ENCODE data around the gene ZAP70. TPM values are rescaled to one million over a fixed set of nuclear protein-coding genes. Genes with fewer than 3 reads are reported as not detected.

ZAP70 gene
- polyA plus RNA-seq, 1 donor (not counting 4 experiments of a cell fraction or from before 2014, with no cell fraction given), result 1.6 TPM

DNA sequence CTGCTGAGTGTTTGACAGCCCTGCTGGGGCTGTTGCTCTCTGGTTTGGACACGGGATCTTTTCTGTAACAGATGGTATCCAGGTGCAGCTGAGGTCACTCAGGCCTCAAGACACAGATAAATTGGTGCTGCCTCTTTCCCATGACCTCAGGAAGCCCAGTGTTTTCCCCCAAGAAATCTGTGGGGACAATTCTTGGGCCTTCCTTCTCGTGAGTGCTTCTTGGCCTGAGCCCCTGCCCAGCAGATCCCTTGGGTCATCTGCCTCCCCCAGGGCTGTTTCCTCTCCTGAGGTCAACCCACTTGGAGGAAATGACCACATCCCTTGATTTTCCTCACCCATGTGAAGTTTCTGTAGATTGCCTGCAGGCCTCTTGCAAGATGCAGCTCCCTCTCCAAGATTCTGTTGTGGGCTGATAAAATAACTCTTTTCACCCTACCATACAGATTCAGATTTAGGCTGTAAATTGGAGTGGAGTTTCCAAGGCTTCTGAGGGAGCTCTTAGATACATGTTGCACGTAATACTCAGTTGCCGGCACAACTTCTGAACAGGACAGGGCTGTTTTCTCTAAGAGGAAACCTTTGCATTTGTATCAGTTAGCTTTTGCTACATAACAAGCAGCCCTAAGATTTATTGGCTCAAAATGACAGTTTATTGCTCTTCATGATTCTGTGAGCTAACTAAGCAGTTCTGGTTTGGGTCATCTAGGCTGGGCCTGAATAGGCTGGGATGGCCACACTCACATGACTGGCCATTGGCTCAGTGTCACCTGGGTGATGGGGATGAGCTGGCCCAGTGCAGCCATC, 13.1 kb downstream of the ZAP70 start:
- Histone ChIP-seq H3K4me2 (ENCODE audit: control insufficient read depth, extremely low read depth, insufficient read depth, low read depth, low read length) (no peak overlapping the region), H3K4me3 (ENCODE audit: control insufficient read depth in 2 of 3, extremely low read depth in 1 of 3, insufficient read depth in 2 of 3, low read depth in 1 of 3, low read length in 3 of 3) (no peak overlapping the region), H2AFZ (ENCODE audit: control insufficient read depth, low read length) (no peak overlapping the region), H3K9me1 (ENCODE audit: control insufficient read depth, extremely low read depth, insufficient read depth, low read length) (no peaks in the 10 kb centered on the region), H3K27me3 (ENCODE audit: control insufficient read depth, extremely low read depth, insufficient read depth, low read length) (peaks cover 9% of the 10 kb centered on the region), H3K4me1 (ENCODE audit: control insufficient read depth, extremely low read depth, insufficient read depth, low read length) (peaks cover 5% of the 10 kb centered on the region), H3K36me3 (ENCODE audit: control insufficient read depth in 2 of 2, extremely low read depth in 1 of 2, insufficient read depth in 2 of 2, low read length in 2 of 2) (no peaks in the 10 kb centered on the region), H3K27ac (ENCODE audit: control insufficient read depth, insufficient read depth, low read length) (no peak overlapping the region), H3K79me2 (ENCODE audit: control insufficient read depth, insufficient read depth, low read length) (no peaks in the 10 kb centered on the region), H4K20me1 (ENCODE audit: control insufficient read depth, extremely low read depth, insufficient read depth, low read length) (no peaks in the 10 kb centered on the region), H3K9me3 (ENCODE audit: control insufficient read depth, low read depth, low read length) (peaks cover 3% of the 10 kb centered on the region), H3K9ac (ENCODE audit: control insufficient read depth, extremely low read depth, insufficient read depth, low read length) (no peak overlapping the region)
- dilution Hi-C loops (cut with MboI; ENCODE audit: extremely low pct_ligation_motif_present, low sequenced_read_pairs), result no loop called here
- DNase-seq (ENCODE audit: low read depth, low spot score), result no peak
- FAIRE-seq, result no peak
- TF ChIP-seq EZH2 (IDR thresholded peaks at IDR 0.05; ENCODE audit: low read length), result no peak
- TF ChIP-seq, protein P1, sequence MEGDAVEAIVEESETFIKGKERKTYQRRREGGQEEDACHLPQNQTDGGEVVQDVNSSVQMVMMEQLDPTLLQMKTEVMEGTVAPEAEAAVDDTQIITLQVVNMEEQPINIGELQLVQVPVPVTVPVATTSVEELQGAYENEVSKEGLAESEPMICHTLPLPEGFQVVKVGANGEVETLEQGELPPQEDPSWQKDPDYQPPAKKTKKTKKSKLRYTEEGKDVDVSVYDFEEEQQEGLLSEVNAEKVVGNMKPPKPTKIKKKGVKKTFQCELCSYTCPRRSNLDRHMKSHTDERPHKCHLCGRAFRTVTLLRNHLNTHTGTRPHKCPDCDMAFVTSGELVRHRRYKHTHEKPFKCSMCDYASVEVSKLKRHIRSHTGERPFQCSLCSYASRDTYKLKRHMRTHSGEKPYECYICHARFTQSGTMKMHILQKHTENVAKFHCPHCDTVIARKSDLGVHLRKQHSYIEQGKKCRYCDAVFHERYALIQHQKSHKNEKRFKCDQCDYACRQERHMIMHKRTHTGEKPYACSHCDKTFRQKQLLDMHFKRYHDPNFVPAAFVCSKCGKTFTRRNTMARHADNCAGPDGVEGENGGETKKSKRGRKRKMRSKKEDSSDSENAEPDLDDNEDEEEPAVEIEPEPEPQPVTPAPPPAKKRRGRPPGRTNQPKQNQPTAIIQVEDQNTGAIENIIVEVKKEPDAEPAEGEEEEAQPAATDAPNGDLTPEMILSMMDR (optimal IDR thresholded peaks at IDR 0.05 in 1 of 3, IDR thresholded peaks at IDR 0.05 in 1 of 3, conservative IDR thresholded peaks at IDR 0.05 in 1 of 3; ENCODE audit: extremely low read depth in 1 of 3, insufficient read depth in 2 of 3, low read length in 3 of 3), result no peak

DNA sequence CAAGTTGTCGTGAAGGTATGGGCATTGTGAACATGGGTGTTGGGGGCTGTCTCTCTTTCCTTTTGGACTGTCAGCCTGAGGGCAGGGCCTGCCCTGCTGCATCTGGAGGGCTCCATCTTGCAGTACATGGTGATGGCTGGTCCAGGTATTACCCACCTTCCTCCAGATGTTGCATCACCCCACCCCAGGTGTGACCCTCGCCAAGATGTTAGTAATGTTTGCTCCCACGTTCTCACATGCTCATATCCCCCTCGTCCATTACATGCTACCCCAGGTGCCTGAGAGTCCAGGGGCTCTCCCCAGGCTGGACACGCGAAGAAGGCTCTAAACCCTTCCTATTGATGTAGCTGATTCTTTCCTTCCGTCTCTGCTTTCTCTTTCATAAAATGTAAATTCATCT, 13.9 kb downstream of the ZAP70 start:
- dilution Hi-C loops (cut with MboI; ENCODE audit: extremely low pct_ligation_motif_present, low sequenced_read_pairs), result no loop called here
- Histone ChIP-seq H3K4me3 (ENCODE audit: control insufficient read depth in 2 of 3, extremely low read depth in 1 of 3, insufficient read depth in 2 of 3, low read depth in 1 of 3, low read length in 3 of 3) (no peak overlapping the region), H3K4me1 (ENCODE audit: control insufficient read depth, extremely low read depth, insufficient read depth, low read length) (peaks cover 5% of the 10 kb centered on the region), H3K4me2 (ENCODE audit: control insufficient read depth, extremely low read depth, insufficient read depth, low read depth, low read length) (no peak overlapping the region), H3K9ac (ENCODE audit: control insufficient read depth, extremely low read depth, insufficient read depth, low read length) (no peak overlapping the region), H3K9me1 (ENCODE audit: control insufficient read depth, extremely low read depth, insufficient read depth, low read length) (no peaks in the 10 kb centered on the region), H3K36me3 (ENCODE audit: control insufficient read depth in 2 of 2, extremely low read depth in 1 of 2, insufficient read depth in 2 of 2, low read length in 2 of 2) (no peaks in the 10 kb centered on the region), H3K79me2 (ENCODE audit: control insufficient read depth, insufficient read depth, low read length) (no peaks in the 10 kb centered on the region), H4K20me1 (ENCODE audit: control insufficient read depth, extremely low read depth, insufficient read depth, low read length) (no peaks in the 10 kb centered on the region), H2AFZ (ENCODE audit: control insufficient read depth, low read length) (no peak overlapping the region), H3K9me3 (ENCODE audit: control insufficient read depth, low read depth, low read length) (peaks cover 3% of the 10 kb centered on the region), H3K27ac (ENCODE audit: control insufficient read depth, insufficient read depth, low read length) (no peak overlapping the region), H3K27me3 (ENCODE audit: control insufficient read depth, extremely low read depth, insufficient read depth, low read length) (peaks cover 9% of the 10 kb centered on the region)
- TF ChIP-seq EZH2 (IDR thresholded peaks at IDR 0.05; ENCODE audit: low read length), result no peak
- TF ChIP-seq, protein P1 (optimal IDR thresholded peaks at IDR 0.05 in 1 of 3, IDR thresholded peaks at IDR 0.05 in 1 of 3, conservative IDR thresholded peaks at IDR 0.05 in 1 of 3; ENCODE audit: extremely low read depth in 1 of 3, insufficient read depth in 2 of 3, low read length in 3 of 3), result no peak
- DNase-seq (ENCODE audit: low read depth, low spot score), result no peak
- no peak for FAIRE-seq

Measured in keratinocyte (primary cell).